Hepatocyte (in vitro differentiated cells): ENCODE data around the gene PLLP.

ENCODE experiments used
- EZH2phosphoT487 ChIP-seq: fragments of 200-600 bp; sonication (generic); IDR thresholded peaks from one replicate; pipeline ENCODE4 v1.6.1; 2018; ENCODE audit warnings: antibody characterized with exemption, mild to moderate bottlenecking, low read depth, moderate library complexity; ENCODE audit not compliant: unreplicated experiment, severe bottlenecking
- TF ChIP-seq, protein P1 (sequence below): fragments of 200-600 bp; sonication (generic); IDR thresholded peaks from 2 replicates; pipeline ENCODE4 v1.5.1; 2016; ENCODE audit warnings: antibody characterized with exemption, mild to moderate bottlenecking; ENCODE audit not compliant: poor library complexity

- TF ChIP-seq, protein P1, sequence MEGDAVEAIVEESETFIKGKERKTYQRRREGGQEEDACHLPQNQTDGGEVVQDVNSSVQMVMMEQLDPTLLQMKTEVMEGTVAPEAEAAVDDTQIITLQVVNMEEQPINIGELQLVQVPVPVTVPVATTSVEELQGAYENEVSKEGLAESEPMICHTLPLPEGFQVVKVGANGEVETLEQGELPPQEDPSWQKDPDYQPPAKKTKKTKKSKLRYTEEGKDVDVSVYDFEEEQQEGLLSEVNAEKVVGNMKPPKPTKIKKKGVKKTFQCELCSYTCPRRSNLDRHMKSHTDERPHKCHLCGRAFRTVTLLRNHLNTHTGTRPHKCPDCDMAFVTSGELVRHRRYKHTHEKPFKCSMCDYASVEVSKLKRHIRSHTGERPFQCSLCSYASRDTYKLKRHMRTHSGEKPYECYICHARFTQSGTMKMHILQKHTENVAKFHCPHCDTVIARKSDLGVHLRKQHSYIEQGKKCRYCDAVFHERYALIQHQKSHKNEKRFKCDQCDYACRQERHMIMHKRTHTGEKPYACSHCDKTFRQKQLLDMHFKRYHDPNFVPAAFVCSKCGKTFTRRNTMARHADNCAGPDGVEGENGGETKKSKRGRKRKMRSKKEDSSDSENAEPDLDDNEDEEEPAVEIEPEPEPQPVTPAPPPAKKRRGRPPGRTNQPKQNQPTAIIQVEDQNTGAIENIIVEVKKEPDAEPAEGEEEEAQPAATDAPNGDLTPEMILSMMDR, result no peak
- TF ChIP-seq EZH2phosphoT487, result no peak
Measured at GRCh38 chr16:57315416-57315815, 30.9 kb upstream of the PLLP start.
